ENCODE data around the gene TMEM19. TPM values are rescaled to one million over a fixed set of nuclear protein-coding genes. Genes with fewer than 3 reads are reported as not detected.

The TMEM19 gene
- total and polyA plus RNA-seq, 12 donors: 6.4 to 32.2 (median 24.0) TPM

- Histone ChIP-seq H3K27me3 (no peaks in the 10 kb centered on the region), H3K4me1 (no peaks in the 10 kb centered on the region), H3K27ac (no peak overlapping the region), H3K9me3 (peaks cover 0 to 9% (median 0%) of the 10 kb centered on the region in 11 donors), H3K36me3 (no peaks in the 10 kb centered on the region), H3K4me3 (no peak overlapping the region)
- WGBS, 2 donors: 90 to 91% methylated on average over 5 of the region's 5 CpGs
- intact Hi-C loops (cut with DNase I): no loop called here
- no peak for TF ChIP-seq CTCF (IDR thresholded peaks at IDR 0.05)
- no peak for DNase-seq
- ATAC-seq: no peak
Observed at GRCh38 chr12:71719647-71720370, 33.9 kb downstream of the TMEM19 start.

- ATAC-seq: peak in 5 of 8 donors; percentile 38 to 89 (median 53)
Observed at GRCh38 chr12:71721783-71722505, 36.1 kb downstream of the TMEM19 start.

GRCh38 chr12:71725011-71725410 is 39.1 kb downstream of the TMEM19 start:
- no peak overlapping the region for H3K27ac ChIP-seq
- no peaks in the 10 kb centered on the region for H3K27me3 ChIP-seq
- H3K4me1 ChIP-seq: no peaks in the 10 kb centered on the region
- TF ChIP-seq CTCF (IDR thresholded peaks at IDR 0.05): no peak
- no peaks in the 10 kb centered on the region for H3K36me3 ChIP-seq
- 73 to 79% methylated on average over 3 of the region's 3 CpGs for WGBS, 2 donors
- H3K9me3 ChIP-seq: peaks cover 0 to 3% (median 0%) of the 10 kb centered on the region in 11 donors
- H3K4me3 ChIP-seq: no peak overlapping the region
- DNase-seq (no peak), ATAC-seq (no peak)
- intact Hi-C loops (cut with DNase I): no loop called here

More at GRCh38 chr12:71721783-71722505, 36.1 kb downstream of the TMEM19 start:
- Histone ChIP-seq H3K36me3 (no peaks in the 10 kb centered on the region), H3K4me1 (no peaks in the 10 kb centered on the region), H3K4me3 (no peak overlapping the region), H3K27ac (no peak overlapping the region), H3K9me3 (peaks cover 0 to 3% (median 0%) of the 10 kb centered on the region in 11 donors), H3K27me3 (no peaks in the 10 kb centered on the region)
- WGBS, 2 donors: 80 to 87% methylated on average over 4 of the region's 4 CpGs
- peak in 1 of 2 donors; percentile 4 for DNase-seq
- intact Hi-C loops (cut with DNase I): no loop called here
- no peak for TF ChIP-seq CTCF (IDR thresholded peaks at IDR 0.05)

GRCh38 chr12:71726548-71726947 is 40.7 kb downstream of the TMEM19 start:
- ATAC-seq: no peak
- intact Hi-C loops (cut with DNase I): no loop called here
- Histone ChIP-seq H3K4me1 (no peaks in the 10 kb centered on the region), H3K27me3 (no peaks in the 10 kb centered on the region), H3K4me3 (no peak overlapping the region), H3K36me3 (no peaks in the 10 kb centered on the region), H3K27ac (no peak overlapping the region), H3K9me3 (peaks cover 0 to 3% (median 0%) of the 10 kb centered on the region in 11 donors)
- 76 to 82% methylated on average over 2 of the region's 2 CpGs for WGBS, 2 donors
- DNase-seq: no peak
- no peak for TF ChIP-seq CTCF (IDR thresholded peaks at IDR 0.05)
